NCI-H2196 treated with DMSO at 0.1 percent for 48 hours (cell line): ENCODE data around the gene LCE2B.

Source experiments
- DNase-seq: peaks from one replicate; lab custom pipeline; 2025; ENCODE audit not compliant: unreplicated experiment; lab: John Stamatoyannopoulos, UW

LCE2B gene

DNA sequence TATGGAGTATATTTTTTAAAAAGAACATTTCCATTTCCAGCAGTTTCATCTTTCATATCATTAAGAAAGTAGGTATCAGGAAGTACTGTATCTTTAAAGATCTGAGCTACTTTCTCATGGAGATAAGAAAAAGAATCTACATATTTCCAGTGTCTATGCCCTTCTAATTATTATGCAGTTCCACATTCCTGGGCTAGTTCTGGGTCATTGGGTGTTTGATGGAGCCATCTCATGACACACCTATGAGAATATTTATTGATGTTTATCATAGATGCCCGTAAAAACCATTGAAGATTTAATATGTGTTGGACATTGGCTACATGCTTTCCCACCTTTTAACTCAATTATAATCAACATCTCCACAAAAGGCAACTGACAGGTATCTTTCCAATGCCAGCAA, 43.1 kb downstream of the LCE2B start:
- DNase-seq, result no peak

DNA sequence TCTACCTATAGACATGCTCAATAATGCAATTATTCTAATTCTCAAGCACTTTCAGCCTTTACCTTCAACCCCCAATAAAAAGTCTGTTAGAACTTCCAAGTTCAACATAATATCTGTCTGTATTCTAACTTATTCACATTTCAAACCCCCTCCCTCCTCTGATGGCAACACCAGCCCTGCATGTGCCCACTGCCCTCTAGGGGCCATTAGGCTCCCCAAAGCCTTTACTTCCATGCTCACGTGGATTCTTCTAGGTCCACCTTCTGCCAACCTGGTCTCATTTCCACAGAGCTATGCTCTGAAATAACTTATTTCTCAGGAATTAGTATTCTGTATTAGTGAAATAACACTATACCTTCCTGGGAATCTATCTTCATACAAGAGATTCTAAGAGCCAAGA, 49.7 kb downstream of the LCE2B start:
- DNase-seq, result no peak
